Fibroblast of lung (primary cell): ENCODE results near the gene DQX1.

Source experiments
- CTCF ChIP-seq, 2 donors: IDR thresholded peaks in 1 of 2; conservative IDR thresholded peaks in 1 of 2; 1 replicate in 1 of 2; 2 replicates in 1 of 2; pipeline ENCODE4 v1.5.1; 2011 to 2012; ENCODE audit warnings: low read length in 2 of 2, control low read depth in 1 of 2, inconsistent platforms in 1 of 2, low read depth in 1 of 2, mild to moderate bottlenecking in 1 of 2
- EZH2 ChIP-seq: IDR thresholded peaks from 2 replicates; pipeline ENCODE4 v1.5.1; 2012; ENCODE audit warnings: low read length, control low read depth, mild to moderate bottlenecking; ENCODE audit errors: missing control alignments

GRCh38 chr2:74566754-74567085 lies 40.7 kb upstream of the DQX1 start:
- no peak for TF ChIP-seq CTCF (conservative IDR thresholded peaks at IDR 0.05 in 1 of 2, IDR thresholded peaks at IDR 0.05 in 1 of 2; ENCODE audit: low read depth in 1 of 2, low read length in 2 of 2)
- TF ChIP-seq EZH2 = no peak
